Heart left ventricle (tissue), 13 donors: ENCODE data around the gene HMG20B.

Experiments
- CTCF ChIP-seq, 12 donors: fragments of 200-600 bp; sonication (generic) in 4 of 12; IDR thresholded peaks; one replicate each; pipeline versions ENCODE4 v1.5.0 to v1.8.0; 2018 to 2022; ENCODE audit warnings: antibody characterized with exemption in 12 of 12, mild to moderate bottlenecking in 5 of 12
- POLR2A ChIP-seq, 2 donors: fragments of 450-650 bp; IDR thresholded peaks; one replicate each; pipeline ENCODE4 v1.6.1; 2017; ENCODE audit warnings: antibody characterized with exemption in 2 of 2, mild to moderate bottlenecking in 2 of 2, moderate library complexity in 2 of 2
- donor health status: ischemic (EF 13 %, LVEDD 7.1; RV severe dilation, severe dysfunction).
- donor health status: DM: no; HTN: yes; CAD: no.
- donor health status: DM: no; HTN: no; CAD: no.
- donor health status: ischemic (EF 25% LVEDD 6.9; RV normal size, moderate dysfunction).
- donor health status: ischemic (EF 25% LVEDD 5.7; RV mildly dilated, moderate dysfunction).
- donor health status: ischemic (EF 35%, LVEDD 5.7; RV mildly dilated, moderate dysfunction).
- donor health status: nonischemic (EF 11% LVEDD 7.7; RV severe dilation, severe dysfunction).
- donor health status: DM: yes; HTN: yes; CAD: no.
- donor health status: PGD.
- donor health status: ischemic (EF 29% LVEDD 5.4; RV normal size, mild dysfunction).
- donor health status: nonischemic (EF 23%, LVEDD 6.1; RV moderate dilation, normal function).

GRCh38 chr19:3617463-3617862 lies 44.7 kb downstream of the HMG20B start:
- no peak for TF ChIP-seq CTCF (IDR thresholded peaks at IDR 0.05)
- peak in 1 of 2 donors; percentile 25 for TF ChIP-seq POLR2A (IDR thresholded peaks at IDR 0.05)
